K562 (cell line): ENCODE results near the gene C2. TPM values are rescaled to one million over a fixed set of nuclear protein-coding genes. Genes with fewer than 3 reads are reported as not detected.

ENCODE experiments used
- BCL6 ChIP-seq: fragments of 250-450 bp; sonication (Bioruptor Pico); IDR thresholded peaks from 2 replicates; pipeline ENCODE4 v1.4.0; 2020
- BRF1 ChIP-seq: IDR thresholded peaks from 3 replicates; pipeline ENCODE4 v1.6.1; 2011; ENCODE audit warnings: borderline replicate concordance, mild to moderate bottlenecking; ENCODE audit not compliant: insufficient read length; ENCODE audit errors: extremely low read depth
- CCNT2 ChIP-seq: IDR thresholded peaks from 2 replicates; pipeline ENCODE4 v1.6.1; 2011; ENCODE audit warnings: borderline replicate concordance, low read depth, mild to moderate bottlenecking, moderate library complexity, mixed read lengths, low read length; ENCODE audit not compliant: insufficient read length; ENCODE audit errors: extremely low read depth
- FOXP1 ChIP-seq: sonication (generic); formaldehyde crosslinking; IDR thresholded peaks from 2 replicates; pipeline ENCODE4 v1.8.0; 2022; ENCODE audit warnings: mild to moderate bottlenecking, missing genetic modification reagents
- HDGF ChIP-seq: fragments of 450-650 bp; IDR thresholded peaks from 2 replicates; pipeline ENCODE4 v1.6.1; 2016
- HNRNPH1 ChIP-seq: fragments of 200-400 bp; formaldehyde crosslinking; optimal IDR thresholded peaks from 2 replicates; pipeline ENCODE3; 2017; ENCODE audit warnings: low read depth, mild to moderate bottlenecking, low read length, moderate library complexity
- ID3 ChIP-seq, 2 experiments: fragments of 250-450 bp in 1 of 2; fragments of 450-650 bp in 1 of 2; sonication (Bioruptor Pico) in 1 of 2; IDR thresholded peaks; 2 replicates each; pipeline versions ENCODE4 v1.6.1 to v1.8.0; 2016 to 2021; ENCODE audit warnings: mild to moderate bottlenecking in 2 of 2, moderate library complexity in 2 of 2, missing compliant biosample characterization in 1 of 2, missing genetic modification characterization in 1 of 2
- L3MBTL2 ChIP-seq: fragments of 450-650 bp; IDR thresholded peaks from 2 replicates; pipeline ENCODE4 v1.6.1; 2016; ENCODE audit warnings: mild to moderate bottlenecking, moderate library complexity
- MED1 ChIP-seq: sonication (generic); formaldehyde crosslinking; IDR thresholded peaks from 2 replicates; pipeline ENCODE4 v1.8.1; 2023; ENCODE audit warnings: missing genetic modification reagents, borderline replicate concordance
- MITF ChIP-seq: IDR thresholded peaks from 2 replicates; pipeline ENCODE4 v1.6.1; 2014; ENCODE audit warnings: antibody characterized with exemption
- PHTF2 ChIP-seq: fragments of 250-450 bp; sonication (Bioruptor Pico); IDR thresholded peaks from 2 replicates; pipeline ENCODE4 v1.5.0; 2021; ENCODE audit warnings: mild to moderate bottlenecking
- SIX5 ChIP-seq, 2 experiments: IDR thresholded peaks; 2 replicates each; pipeline ENCODE4 v1.6.1; 2011; ENCODE audit warnings: low read length in 2 of 2, borderline replicate concordance in 1 of 2, low read depth in 1 of 2, mild to moderate bottlenecking in 1 of 2, moderate library complexity in 1 of 2; ENCODE audit not compliant: insufficient read depth in 1 of 2
- SMARCB1 ChIP-seq: IDR thresholded peaks from 2 replicates; pipeline ENCODE4 v1.6.1; 2011; ENCODE audit warnings: improper control_type of control experiment, low read depth; ENCODE audit not compliant: insufficient read length
- ZBTB17 ChIP-seq: fragments of 450-650 bp; formaldehyde crosslinking; IDR thresholded peaks from 2 replicates; pipeline ENCODE4 v1.4.0; 2020; ENCODE audit warnings: mild to moderate bottlenecking
- ZC3H8 ChIP-seq: fragments of 450-650 bp; IDR thresholded peaks from 2 replicates; pipeline ENCODE4 v1.6.1; 2017
- ZNF398 ChIP-seq: fragments of 250-450 bp; sonication (Bioruptor Pico); IDR thresholded peaks from 2 replicates; pipeline ENCODE4 v1.8.0; 2021; ENCODE audit warnings: moderate library complexity, mild to moderate bottlenecking, inconsistent platforms
- ZZZ3 ChIP-seq: fragments of 450-650 bp; IDR thresholded peaks from 2 replicates; pipeline ENCODE4 v1.6.1; 2016; ENCODE audit warnings: antibody characterized with exemption, mild to moderate bottlenecking, moderate library complexity
- polyA plus RNA-seq, 8 experiments: library from polyadenylated mRNA; depleted of rRNA in 4 of 8; stranded (reverse) in 5 of 8; unstranded in 3 of 8; fragments of >200 nt; fragmentation: Nextera tagmentation in 2 of 8; fragmentation: Illumina TruSeq in 1 of 8; extraction: Ambion mirVana in 2 of 8; extraction: Trizol in 1 of 8; gene quantifications; 2 replicates each; pipeline versions ENCODE4 v1.2.1 to v1.2.3, GENCODE V29; 2011 to 2014; ENCODE audit warnings: inconsistent platforms in 1 of 8, missing spikeins in 1 of 8
- total RNA-seq, 7 experiments: library from RNA; depleted of rRNA in 6 of 7; stranded (reverse); fragments of >200 nt in 6 of 7; fragmentation: Illumina TruSeq in 2 of 7; extraction: Trizol in 2 of 7; gene quantifications; 2 replicates each; pipeline versions ENCODE4 v1.2.1 to v1.2.3, GENCODE V29; 2011 to 2021; ENCODE audit warnings: low replicate concordance in 1 of 7

Gene C2
- total and polyA plus RNA-seq, 9 of the 15 experiments (the other 6 are each of a cell fraction or from before 2014, with no cell fraction given) = 0.05 to 1.1 (median 0.39) TPM; not detected in 1

GRCh38 chr6:31900917-31901414, 26.6 kb upstream of the C2 start (continued):
- TF ChIP-seq PHTF2 (no peak), ID3 (CRISPR knock-in tag; IDR thresholded peaks at IDR 0.05) (no peak), ID3 (tag; IDR thresholded peaks at IDR 0.05) (peak; percentile 39; the same call in 1 of the 2 replicates), SMARCB1 (no peak), ZNF398 (CRISPR knock-in tag) (no peak), HNRNPH1 (no peak), HDGF (no peak), CCNT2 (peak; percentile 5), ZZZ3 (no peak), BCL6 (CRISPR knock-in tag) (no peak), L3MBTL2 (peak; percentile 88), MITF (no peak), FOXP1 (CRISPR knock-in tag) (peak; percentile 46; the same call in 1 of the 2 replicates), MED1 (CRISPR knock-in tag) (no peak), ZC3H8 (no peak), SIX5 (IDR thresholded peaks at IDR 0.05; ENCODE audit: borderline replicate concordance in 1 of 2, insufficient read depth in 1 of 2, low read depth in 1 of 2, low read length in 2 of 2) (no peak), ZBTB17 (peak; percentile 70; the same call in 1 of the 2 replicates), BRF1 (no peak)
